ENCODE results near the gene MCUB.

DNA sequence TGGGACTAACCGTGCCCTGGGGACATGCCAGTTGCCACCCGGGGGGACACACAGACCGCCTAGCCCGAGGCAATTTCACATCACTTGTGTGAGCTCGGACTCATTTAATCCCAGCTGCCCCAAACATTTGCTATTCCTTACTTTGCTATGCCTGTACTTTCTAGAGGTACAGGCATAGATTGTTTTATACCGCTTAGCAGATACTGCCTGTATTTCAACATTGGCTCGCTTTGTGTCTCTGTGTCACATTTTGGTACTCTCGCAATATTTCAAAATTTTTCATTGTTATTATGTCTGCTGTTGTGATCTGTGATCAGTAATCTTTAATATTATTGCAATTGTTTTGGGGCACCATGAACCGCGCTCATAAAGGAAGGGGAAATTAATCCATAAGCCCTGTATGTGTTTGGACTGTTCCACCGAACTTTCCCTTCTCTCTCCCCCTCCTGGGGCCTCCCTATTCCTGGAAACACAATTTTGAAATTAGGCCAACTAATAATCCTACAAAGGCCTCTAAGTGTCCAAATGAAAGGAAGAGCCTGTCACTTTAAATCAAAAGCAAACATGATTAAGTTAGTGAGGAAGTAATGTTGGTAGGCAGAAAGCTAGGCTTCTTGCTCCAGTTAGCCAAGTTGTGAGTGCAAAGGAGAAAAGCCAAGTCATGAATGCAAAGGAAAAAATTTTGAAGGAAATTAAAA is 143.8 kb downstream of the MCUB start:
- TF ChIP-seq, protein P1, sequence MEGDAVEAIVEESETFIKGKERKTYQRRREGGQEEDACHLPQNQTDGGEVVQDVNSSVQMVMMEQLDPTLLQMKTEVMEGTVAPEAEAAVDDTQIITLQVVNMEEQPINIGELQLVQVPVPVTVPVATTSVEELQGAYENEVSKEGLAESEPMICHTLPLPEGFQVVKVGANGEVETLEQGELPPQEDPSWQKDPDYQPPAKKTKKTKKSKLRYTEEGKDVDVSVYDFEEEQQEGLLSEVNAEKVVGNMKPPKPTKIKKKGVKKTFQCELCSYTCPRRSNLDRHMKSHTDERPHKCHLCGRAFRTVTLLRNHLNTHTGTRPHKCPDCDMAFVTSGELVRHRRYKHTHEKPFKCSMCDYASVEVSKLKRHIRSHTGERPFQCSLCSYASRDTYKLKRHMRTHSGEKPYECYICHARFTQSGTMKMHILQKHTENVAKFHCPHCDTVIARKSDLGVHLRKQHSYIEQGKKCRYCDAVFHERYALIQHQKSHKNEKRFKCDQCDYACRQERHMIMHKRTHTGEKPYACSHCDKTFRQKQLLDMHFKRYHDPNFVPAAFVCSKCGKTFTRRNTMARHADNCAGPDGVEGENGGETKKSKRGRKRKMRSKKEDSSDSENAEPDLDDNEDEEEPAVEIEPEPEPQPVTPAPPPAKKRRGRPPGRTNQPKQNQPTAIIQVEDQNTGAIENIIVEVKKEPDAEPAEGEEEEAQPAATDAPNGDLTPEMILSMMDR (conservative IDR thresholded peaks at IDR 0.05 in 1 of 2, IDR thresholded peaks at IDR 0.05 in 1 of 2; ENCODE audit: low read depth in 1 of 2, low read length in 2 of 2), result no peak
- no peak for TF ChIP-seq EZH2 (IDR thresholded peaks at IDR 0.05; ENCODE audit: low read length, missing control alignments)

Data from fibroblast of lung (primary cell).